Measurements from ENCODE around the gene COL23A1. TPM values are rescaled to one million over a fixed set of nuclear protein-coding genes. Genes with fewer than 3 reads are reported as not detected.

COL23A1 gene
- polyA plus RNA-seq, 1 donor (not counting 4 experiments of a cell fraction or from before 2014, with no cell fraction given): not detected

GRCh38 chr5:178520851-178521250, 69.3 kb downstream of the COL23A1 start:
- TF ChIP-seq CTCF (optimal IDR thresholded peaks at IDR 0.05 in 1 of 3, IDR thresholded peaks at IDR 0.05 in 1 of 3, conservative IDR thresholded peaks at IDR 0.05 in 1 of 3; ENCODE audit: extremely low read depth in 1 of 3, insufficient read depth in 2 of 3, low read length in 3 of 3) (no peak), EZH2 (IDR thresholded peaks at IDR 0.05; ENCODE audit: low read length) (no peak)
- dilution Hi-C loops (cut with MboI; ENCODE audit: extremely low pct_ligation_motif_present, low sequenced_read_pairs): no loop called here
- Histone ChIP-seq H4K20me1 (ENCODE audit: control insufficient read depth, extremely low read depth, insufficient read depth, low read length) (no peaks in the 10 kb centered on the region), H3K9me3 (ENCODE audit: control insufficient read depth, low read depth, low read length) (peaks cover 3% of the 10 kb centered on the region), H3K9ac (ENCODE audit: control insufficient read depth, extremely low read depth, insufficient read depth, low read length) (no peak overlapping the region), H3K9me1 (ENCODE audit: control insufficient read depth, extremely low read depth, insufficient read depth, low read length) (no peaks in the 10 kb centered on the region), H3K79me2 (ENCODE audit: control insufficient read depth, insufficient read depth, low read length) (no peaks in the 10 kb centered on the region), H3K4me1 (ENCODE audit: control insufficient read depth, extremely low read depth, insufficient read depth, low read length) (no peaks in the 10 kb centered on the region), H3K27ac (ENCODE audit: control insufficient read depth, insufficient read depth, low read length) (no peak overlapping the region), H3K27me3 (ENCODE audit: control insufficient read depth, extremely low read depth, insufficient read depth, low read length) (no peaks in the 10 kb centered on the region), H3K36me3 (ENCODE audit: control insufficient read depth in 2 of 2, extremely low read depth in 1 of 2, insufficient read depth in 2 of 2, low read length in 2 of 2) (no peaks in the 10 kb centered on the region), H2AFZ (ENCODE audit: control insufficient read depth, low read length) (no peak overlapping the region), H3K4me2 (ENCODE audit: control insufficient read depth, extremely low read depth, insufficient read depth, low read depth, low read length) (no peak overlapping the region), H3K4me3 (ENCODE audit: control insufficient read depth in 2 of 3, extremely low read depth in 1 of 3, insufficient read depth in 2 of 3, low read depth in 1 of 3, low read length in 3 of 3) (no peak overlapping the region)
- FAIRE-seq (no peak), DNase-seq (ENCODE audit: low read depth, low spot score) (no peak)

- TF ChIP-seq EZH2 (IDR thresholded peaks at IDR 0.05; ENCODE audit: low read length) (no peak), CTCF (optimal IDR thresholded peaks at IDR 0.05 in 1 of 3, IDR thresholded peaks at IDR 0.05 in 1 of 3, conservative IDR thresholded peaks at IDR 0.05 in 1 of 3; ENCODE audit: extremely low read depth in 1 of 3, insufficient read depth in 2 of 3, low read length in 3 of 3) (no peak)
- Histone ChIP-seq H3K9me1 (ENCODE audit: control insufficient read depth, extremely low read depth, insufficient read depth, low read length) (no peaks in the 10 kb centered on the region), H3K27ac (ENCODE audit: control insufficient read depth, insufficient read depth, low read length) (no peak overlapping the region), H3K9me3 (ENCODE audit: control insufficient read depth, low read depth, low read length) (peaks cover 3% of the 10 kb centered on the region), H3K4me2 (ENCODE audit: control insufficient read depth, extremely low read depth, insufficient read depth, low read depth, low read length) (no peak overlapping the region), H4K20me1 (ENCODE audit: control insufficient read depth, extremely low read depth, insufficient read depth, low read length) (no peaks in the 10 kb centered on the region), H3K36me3 (ENCODE audit: control insufficient read depth in 2 of 2, extremely low read depth in 1 of 2, insufficient read depth in 2 of 2, low read length in 2 of 2) (no peaks in the 10 kb centered on the region), H3K9ac (ENCODE audit: control insufficient read depth, extremely low read depth, insufficient read depth, low read length) (no peak overlapping the region), H3K4me3 (ENCODE audit: control insufficient read depth in 2 of 3, extremely low read depth in 1 of 3, insufficient read depth in 2 of 3, low read depth in 1 of 3, low read length in 3 of 3) (no peak overlapping the region), H3K79me2 (ENCODE audit: control insufficient read depth, insufficient read depth, low read length) (no peaks in the 10 kb centered on the region), H3K4me1 (ENCODE audit: control insufficient read depth, extremely low read depth, insufficient read depth, low read length) (no peaks in the 10 kb centered on the region), H2AFZ (ENCODE audit: control insufficient read depth, low read length) (no peak overlapping the region), H3K27me3 (ENCODE audit: control insufficient read depth, extremely low read depth, insufficient read depth, low read length) (no peaks in the 10 kb centered on the region)
- dilution Hi-C loops (cut with MboI; ENCODE audit: extremely low pct_ligation_motif_present, low sequenced_read_pairs): no loop called here
- FAIRE-seq (no peak), DNase-seq (ENCODE audit: low read depth, low spot score) (no peak)
Observed at GRCh38 chr5:178519804-178520203, 70.4 kb downstream of the COL23A1 start.
